AG09309 (cell line): ENCODE data around the gene CCBE1.
A peak's percentile ranks its signal among the peaks of the same experiment; 100 is the strongest.

Experiments
- DNase-seq: peaks from one replicate; pipeline ENCODE4 v3.0.0-alpha.2; 2010; ENCODE audit warnings: low read depth
- H3K4me3 ChIP-seq: 2 replicates; pipeline ENCODE4 v1.5.1; 2011; ENCODE audit warnings: mild to moderate bottlenecking, low read depth, low read length, moderate library complexity; ENCODE audit not compliant: control insufficient read depth
- TF ChIP-seq, protein P1 (sequence below): IDR thresholded peaks from 2 replicates; pipeline ENCODE4 v1.5.1; 2011; ENCODE audit warnings: mild to moderate bottlenecking, low read depth, low read length, inconsistent platforms; ENCODE audit not compliant: insufficient read depth, control insufficient read depth; ENCODE audit errors: missing control alignments

The CCBE1 gene

DNA sequence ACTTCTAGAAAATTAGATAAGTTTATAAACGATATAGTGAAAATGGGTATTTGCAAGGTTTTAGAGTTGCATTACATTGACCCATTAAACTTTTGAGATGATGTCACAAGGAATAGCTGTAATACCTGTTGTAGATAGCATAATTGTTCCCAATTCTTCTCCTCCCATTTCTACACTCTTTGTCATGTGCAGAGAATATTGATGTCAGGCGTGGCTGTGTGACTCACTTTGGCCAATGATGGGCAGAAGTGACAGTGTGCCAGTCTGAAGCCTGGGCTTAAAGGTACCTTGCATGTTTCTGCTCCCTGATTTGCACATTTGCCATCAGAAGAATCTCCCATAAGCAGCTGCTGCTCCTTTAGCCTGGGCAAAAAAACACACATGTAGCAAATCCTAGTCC, 26.9 kb upstream of the CCBE1 start:
- TF ChIP-seq, protein P1, sequence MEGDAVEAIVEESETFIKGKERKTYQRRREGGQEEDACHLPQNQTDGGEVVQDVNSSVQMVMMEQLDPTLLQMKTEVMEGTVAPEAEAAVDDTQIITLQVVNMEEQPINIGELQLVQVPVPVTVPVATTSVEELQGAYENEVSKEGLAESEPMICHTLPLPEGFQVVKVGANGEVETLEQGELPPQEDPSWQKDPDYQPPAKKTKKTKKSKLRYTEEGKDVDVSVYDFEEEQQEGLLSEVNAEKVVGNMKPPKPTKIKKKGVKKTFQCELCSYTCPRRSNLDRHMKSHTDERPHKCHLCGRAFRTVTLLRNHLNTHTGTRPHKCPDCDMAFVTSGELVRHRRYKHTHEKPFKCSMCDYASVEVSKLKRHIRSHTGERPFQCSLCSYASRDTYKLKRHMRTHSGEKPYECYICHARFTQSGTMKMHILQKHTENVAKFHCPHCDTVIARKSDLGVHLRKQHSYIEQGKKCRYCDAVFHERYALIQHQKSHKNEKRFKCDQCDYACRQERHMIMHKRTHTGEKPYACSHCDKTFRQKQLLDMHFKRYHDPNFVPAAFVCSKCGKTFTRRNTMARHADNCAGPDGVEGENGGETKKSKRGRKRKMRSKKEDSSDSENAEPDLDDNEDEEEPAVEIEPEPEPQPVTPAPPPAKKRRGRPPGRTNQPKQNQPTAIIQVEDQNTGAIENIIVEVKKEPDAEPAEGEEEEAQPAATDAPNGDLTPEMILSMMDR: no peak
- H3K4me3 ChIP-seq: no peak overlapping the region
- DNase-seq: no peak

DNA sequence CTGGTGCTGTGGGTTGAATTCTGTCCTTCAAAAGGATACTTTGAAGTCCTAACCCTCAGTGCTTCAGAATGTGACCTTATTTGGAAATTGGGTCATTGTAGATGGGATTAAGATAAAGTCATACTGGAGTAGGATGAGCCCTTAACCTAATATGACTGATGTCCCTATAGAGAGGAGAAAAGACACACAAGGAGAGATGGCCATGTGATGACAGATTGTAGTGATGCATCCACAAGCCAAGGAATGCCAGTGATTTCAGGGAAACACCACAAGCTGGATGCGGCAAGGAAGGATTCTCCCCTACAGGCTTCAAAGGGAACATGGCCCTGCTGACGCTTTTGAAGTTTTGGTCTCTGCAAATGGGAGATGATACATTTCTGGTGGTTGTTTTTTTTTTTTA, 24.7 kb upstream of the CCBE1 start:
- TF ChIP-seq, protein P1: no peak
- no peak for DNase-seq
- H3K4me3 ChIP-seq: no peak overlapping the region

DNA sequence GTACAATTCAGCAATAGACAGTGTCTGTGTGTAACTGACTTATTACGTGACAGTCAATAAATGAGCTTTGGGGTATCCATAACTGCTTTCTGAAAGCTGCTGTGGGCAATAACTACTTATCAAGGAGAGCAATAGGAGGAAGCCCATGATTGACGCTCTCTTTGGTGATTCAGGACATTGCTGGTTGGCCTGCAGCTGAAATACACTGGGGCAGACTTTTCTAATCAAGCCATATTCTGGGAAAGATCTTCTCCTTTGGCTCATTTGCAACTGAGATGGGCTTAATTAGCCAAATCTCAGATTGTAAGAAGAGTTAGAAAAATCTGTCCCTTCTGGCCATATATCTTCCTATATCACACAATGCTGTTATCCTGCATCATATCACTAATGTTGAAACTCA, 24.0 kb upstream of the CCBE1 start:
- H3K4me3 ChIP-seq: no peak overlapping the region
- TF ChIP-seq, protein P1: no peak
- no peak for DNase-seq

DNA sequence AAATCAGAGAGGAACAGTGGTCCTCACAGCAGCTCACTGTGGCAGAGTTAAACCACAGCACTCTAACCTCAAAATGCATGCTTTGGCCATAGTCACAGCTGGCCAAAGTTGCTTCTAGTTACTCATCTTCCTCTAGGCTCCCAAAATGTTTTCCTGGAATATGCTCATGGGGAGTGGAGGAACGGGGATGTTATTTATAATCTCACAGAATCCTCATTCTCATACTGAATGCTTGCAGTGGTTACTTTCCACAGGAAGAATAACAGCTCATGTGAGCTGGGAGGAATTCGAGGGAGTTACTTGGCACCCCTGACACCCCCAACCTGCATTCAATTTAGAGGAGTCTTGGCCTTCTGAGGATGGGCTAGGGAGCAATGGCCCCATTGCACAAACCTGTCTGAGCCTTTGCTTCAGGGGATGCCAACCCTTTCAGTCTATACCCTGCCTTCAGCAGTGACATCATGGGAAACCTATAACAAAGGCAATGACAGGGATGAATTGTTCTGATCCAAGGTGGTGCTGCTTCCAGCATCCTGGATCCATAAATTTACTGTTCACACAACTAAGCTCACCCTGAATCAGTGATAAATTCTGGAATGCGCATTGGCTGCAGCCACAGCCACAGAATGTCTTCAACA, 22.4 kb upstream of the CCBE1 start:
- no peak overlapping the region for H3K4me3 ChIP-seq
- DNase-seq: peak; percentile 61
- TF ChIP-seq, protein P1: no peak

DNA sequence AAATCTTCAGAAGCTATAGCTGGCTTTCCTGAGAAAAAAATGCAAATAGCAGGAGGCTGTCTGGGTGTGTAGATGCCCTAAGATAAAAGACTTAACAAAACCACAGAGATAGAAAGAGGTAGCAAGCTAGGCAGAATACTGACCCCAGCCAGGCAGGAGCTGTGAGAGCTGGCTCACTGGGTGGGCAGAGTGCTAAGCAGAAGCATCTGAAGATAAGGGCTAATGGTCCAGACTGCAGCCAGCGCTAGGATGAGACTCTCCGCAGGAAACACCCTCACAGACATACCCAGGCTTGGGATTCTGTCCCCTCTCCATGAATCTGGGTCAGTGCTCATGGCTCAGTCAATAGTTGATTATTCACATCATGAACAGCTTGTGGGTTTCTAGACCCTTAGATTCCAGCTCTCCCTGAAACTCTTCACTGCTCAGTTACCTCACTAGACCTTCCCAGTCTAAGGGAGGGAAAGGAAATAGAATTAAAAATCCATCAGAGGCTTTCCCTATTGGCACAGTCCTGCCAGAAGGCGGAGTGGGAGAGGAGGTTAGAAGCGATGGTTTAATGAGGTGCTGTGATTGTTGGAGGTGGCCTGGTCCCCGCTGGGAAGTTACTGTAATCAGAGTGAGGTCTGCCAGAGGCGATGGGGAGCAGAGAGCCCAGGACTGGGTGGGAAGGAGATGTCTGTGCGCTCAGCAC, 21.4 kb upstream of the CCBE1 start:
- TF ChIP-seq, protein P1: peak; percentile 32
- DNase-seq: no peak
- H3K4me3 ChIP-seq: no peak overlapping the region

DNA sequence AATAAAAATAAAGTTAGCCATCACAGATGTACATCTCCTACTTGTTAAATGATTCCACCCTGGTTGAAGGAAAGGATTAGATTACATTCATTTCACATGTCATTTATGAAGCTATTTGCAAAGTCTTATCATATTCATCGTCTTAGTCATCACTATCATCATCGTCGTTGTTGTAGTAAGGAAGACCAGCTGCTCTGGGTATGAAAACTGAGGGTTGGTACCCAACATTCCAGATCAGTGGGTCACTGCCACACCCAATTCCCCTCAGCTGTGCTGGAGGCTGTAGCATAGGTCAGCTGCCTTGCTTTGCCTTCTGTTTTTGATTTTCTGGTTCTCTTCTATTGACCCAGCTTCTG, 20.9 kb upstream of the CCBE1 start:
- TF ChIP-seq, protein P1: no peak
- no peak overlapping the region for H3K4me3 ChIP-seq
- peak; percentile 95 for DNase-seq
